Body of pancreas (tissue), 4 donors: Measurements from ENCODE around the gene CTIF.

ENCODE experiments used
- POLR2A ChIP-seq, 3 donors: fragments of 450-650 bp; IDR thresholded peaks; one replicate each; pipeline ENCODE4 v1.6.1; 2016; ENCODE audit warnings: antibody characterized with exemption in 3 of 3, mild to moderate bottlenecking in 2 of 3
- TF ChIP-seq, protein P1 (sequence below), 7 experiments: fragments of 450-650 bp in 4 of 7; fragments of 200-600 bp in 3 of 7; sonication (generic) in 3 of 7; IDR thresholded peaks; one replicate each; pipeline ENCODE4 v1.5.1; 2016 to 2019; ENCODE audit warnings: antibody characterized with exemption in 7 of 7

DNA sequence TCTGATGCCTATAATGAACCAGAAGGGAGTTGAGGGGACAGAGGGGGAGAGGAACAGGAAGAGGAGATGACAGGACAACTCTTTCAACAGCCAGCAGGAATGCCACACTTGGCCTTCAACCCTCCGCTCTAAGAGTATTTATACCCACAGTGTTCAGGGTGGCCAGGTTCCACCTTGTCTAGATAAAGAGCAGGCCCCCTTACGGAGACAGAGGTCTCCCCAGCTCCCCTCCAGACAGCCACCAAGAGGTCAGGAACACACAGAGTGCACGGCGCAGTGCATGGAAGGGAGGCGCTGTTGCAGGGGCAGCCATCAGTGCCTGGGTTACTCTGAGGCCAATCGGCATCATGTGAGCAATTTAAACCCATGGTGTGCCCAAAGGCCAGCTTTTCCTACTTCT, 235.0 kb downstream of the CTIF start:
- TF ChIP-seq, protein P1, sequence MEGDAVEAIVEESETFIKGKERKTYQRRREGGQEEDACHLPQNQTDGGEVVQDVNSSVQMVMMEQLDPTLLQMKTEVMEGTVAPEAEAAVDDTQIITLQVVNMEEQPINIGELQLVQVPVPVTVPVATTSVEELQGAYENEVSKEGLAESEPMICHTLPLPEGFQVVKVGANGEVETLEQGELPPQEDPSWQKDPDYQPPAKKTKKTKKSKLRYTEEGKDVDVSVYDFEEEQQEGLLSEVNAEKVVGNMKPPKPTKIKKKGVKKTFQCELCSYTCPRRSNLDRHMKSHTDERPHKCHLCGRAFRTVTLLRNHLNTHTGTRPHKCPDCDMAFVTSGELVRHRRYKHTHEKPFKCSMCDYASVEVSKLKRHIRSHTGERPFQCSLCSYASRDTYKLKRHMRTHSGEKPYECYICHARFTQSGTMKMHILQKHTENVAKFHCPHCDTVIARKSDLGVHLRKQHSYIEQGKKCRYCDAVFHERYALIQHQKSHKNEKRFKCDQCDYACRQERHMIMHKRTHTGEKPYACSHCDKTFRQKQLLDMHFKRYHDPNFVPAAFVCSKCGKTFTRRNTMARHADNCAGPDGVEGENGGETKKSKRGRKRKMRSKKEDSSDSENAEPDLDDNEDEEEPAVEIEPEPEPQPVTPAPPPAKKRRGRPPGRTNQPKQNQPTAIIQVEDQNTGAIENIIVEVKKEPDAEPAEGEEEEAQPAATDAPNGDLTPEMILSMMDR (IDR thresholded peaks at IDR 0.05): no peak
- no peak for TF ChIP-seq POLR2A (IDR thresholded peaks at IDR 0.05)
